Endothelial cell (in vitro differentiated cells): ENCODE data around the gene LRCH1. TPM values are rescaled to one million over a fixed set of nuclear protein-coding genes. Genes with fewer than 3 reads are reported as not detected.

Source experiments
- DNase-seq: peaks from one replicate; pipeline ENCODE4 v3.0.0; 2021; ENCODE audit warnings: low spot score
- H3K27ac Mint-ChIP-seq: one replicate; pipeline ENCODE4 v1.8.0; 2021; ENCODE audit warnings: mixed read lengths, inconsistent platforms; ENCODE audit not compliant: unreplicated experiment
- H3K27me3 Mint-ChIP-seq: one replicate; pipeline ENCODE4 v1.8.0; 2021; ENCODE audit warnings: mild to moderate bottlenecking, moderate library complexity, mixed read lengths, inconsistent platforms; ENCODE audit not compliant: unreplicated experiment
- H3K36me3 Mint-ChIP-seq: one replicate; pipeline ENCODE4 v1.8.0; 2021; ENCODE audit warnings: mild to moderate bottlenecking, low read depth, mixed read lengths, inconsistent platforms; ENCODE audit not compliant: unreplicated experiment
- H3K4me1 Mint-ChIP-seq: one replicate; pipeline ENCODE4 v1.8.0; 2021; ENCODE audit warnings: mild to moderate bottlenecking, mixed read lengths, inconsistent platforms; ENCODE audit not compliant: unreplicated experiment
- H3K4me3 Mint-ChIP-seq: one replicate; pipeline ENCODE4 v1.8.0; 2021; ENCODE audit warnings: mild to moderate bottlenecking, mixed read lengths, inconsistent platforms; ENCODE audit not compliant: unreplicated experiment
- H3K9me3 Mint-ChIP-seq: one replicate; pipeline ENCODE4 v1.8.0; 2021; ENCODE audit warnings: mixed read lengths, inconsistent platforms; ENCODE audit not compliant: unreplicated experiment
- CTCF ChIP-seq: fragments of 200-600 bp; sonication (generic); IDR thresholded peaks from one replicate; pipeline ENCODE4 v1.5.0; 2021; ENCODE audit warnings: antibody characterized with exemption; ENCODE audit not compliant: unreplicated experiment
- total RNA-seq: library from RNA; stranded (reverse); fragmentation: NEBNext Ultra II Directional; extraction: Animal tissue kit (Norgen Biotek cat#: 25700); gene quantifications from one replicate; pipeline ENCODE4 v1.2.1, GENCODE V29; 2021; ENCODE audit not compliant: unreplicated experiment

LRCH1 gene
- total RNA-seq, 1 donor from 2014 or later: 45.6 TPM

GRCh38 chr13:46684287-46685001 lies 131.5 kb downstream of the LRCH1 start:
- no peaks in the 10 kb centered on the region for H3K27me3 Mint-ChIP-seq

GRCh38 chr13:46685006-46685730 lies 132.2 kb downstream of the LRCH1 start:
- Mint-ChIP-seq H3K27me3 (no peaks in the 10 kb centered on the region), H3K36me3 (no peaks in the 10 kb centered on the region), H3K4me3 (no peak overlapping the region), H3K27ac (peak overlapping the region; percentile 74), H3K4me1 (peaks cover 25% of the 10 kb centered on the region), H3K9me3 (no peaks in the 10 kb centered on the region)
- no peak for TF ChIP-seq CTCF
- DNase-seq: no peak

More at GRCh38 chr13:46684287-46685001, 131.5 kb downstream of the LRCH1 start:
- Mint-ChIP-seq H3K36me3 (no peaks in the 10 kb centered on the region), H3K9me3 (no peaks in the 10 kb centered on the region), H3K27ac (peak overlapping the region; percentile 74), H3K4me1 (peaks cover 25% of the 10 kb centered on the region), H3K4me3 (peak overlapping the region; percentile 28)
- peak; percentile 17 for DNase-seq
- peak; percentile 15 for TF ChIP-seq CTCF

GRCh38 chr13:46686171-46686570 lies 133.2 kb downstream of the LRCH1 start:
- peaks cover 25% of the 10 kb centered on the region for H3K4me1 Mint-ChIP-seq
- no peaks in the 10 kb centered on the region for H3K9me3 Mint-ChIP-seq
- DNase-seq: no peak
- H3K36me3 Mint-ChIP-seq: no peaks in the 10 kb centered on the region
- H3K27ac Mint-ChIP-seq: no peak overlapping the region
- H3K4me3 Mint-ChIP-seq: no peak overlapping the region
- no peak for TF ChIP-seq CTCF
- no peaks in the 10 kb centered on the region for H3K27me3 Mint-ChIP-seq

GRCh38 chr13:46687810-46688209 lies 134.8 kb downstream of the LRCH1 start:
- Mint-ChIP-seq H3K27me3 (no peaks in the 10 kb centered on the region), H3K4me3 (no peak overlapping the region), H3K9me3 (no peaks in the 10 kb centered on the region), H3K4me1 (peaks cover 21% of the 10 kb centered on the region), H3K27ac (no peak overlapping the region), H3K36me3 (peaks cover 13% of the 10 kb centered on the region)
- no peak for DNase-seq
- TF ChIP-seq CTCF: no peak

- H3K36me3 Mint-ChIP-seq: peaks cover 16% of the 10 kb centered on the region
- no peak for DNase-seq
- H3K9me3 Mint-ChIP-seq: no peaks in the 10 kb centered on the region
- H3K4me3 Mint-ChIP-seq: no peak overlapping the region
- no peak for TF ChIP-seq CTCF
- H3K4me1 Mint-ChIP-seq: peaks cover 17% of the 10 kb centered on the region
- no peak overlapping the region for H3K27ac Mint-ChIP-seq
- H3K27me3 Mint-ChIP-seq: no peaks in the 10 kb centered on the region
Measured at GRCh38 chr13:46688306-46688705, 135.3 kb downstream of the LRCH1 start.
